ENCODE results near the gene DGCR8.

GRCh38 chr22:20051927-20052308 is 28.1 kb upstream of the DGCR8 start:
- TF ChIP-seq CTCF (IDR thresholded peaks at IDR 0.05), result no peak
- TF ChIP-seq EZH2 (IDR thresholded peaks at IDR 0.05), result no peak

Measured in neural progenitor cell (in vitro differentiated cells).